SK-N-SH (cell line): ENCODE results near the gene FXYD2. TPM values are rescaled to one million over a fixed set of nuclear protein-coding genes. Genes with fewer than 3 reads are reported as not detected.

Experiments
- CTCF ChIA-PET: fragments of 300-600, 350-600 bp; formaldehyde crosslinking; extraction: SDS; loops from one replicate; lab custom pipeline; 2021; lab: Yijun Ruan, JAX
- POLR2A ChIA-PET: fragments of 350-600 bp; sonication (Branson Sonifier 250); formaldehyde crosslinking; extraction: SDS; loops from one replicate; lab custom pipeline; 2020; ENCODE audit warnings: antibody characterized with exemption, inconsistent platforms; lab: Yijun Ruan, JAX
- DNase-seq: peaks from one replicate; pipeline ENCODE4 v3.0.0; 2012
- H2AFZ ChIP-seq: fragments of 200-600 bp; sonication (generic); 2 replicates; pipeline ENCODE4 v1.8.1; 2016; ENCODE audit warnings: antibody characterized with exemption, mild to moderate bottlenecking, low read depth
- H3F3A ChIP-seq: fragments of 200-600 bp; sonication (generic); replicated peaks from 2 replicates; pipeline ENCODE3; 2016; ENCODE audit warnings: antibody characterized with exemption, mild to moderate bottlenecking; ENCODE audit not compliant: insufficient read depth
- H3K27ac ChIP-seq, 2 experiments: fragments of 200-500 bp in 1 of 2; fragments of 200-600 bp in 1 of 2; sonication (Bioruptor generic) in 1 of 2; sonication (generic), shearing (Covaris generic) in 1 of 2; 2 replicates each; pipeline versions ENCODE4 v1.5.1 to v1.6.1; 2014 to 2016; ENCODE audit warnings: low read depth in 2 of 2, inconsistent platforms in 1 of 2, low read length in 1 of 2, mild to moderate bottlenecking in 1 of 2, mixed read lengths in 1 of 2
- H3K27me3 ChIP-seq: fragments of 200-600 bp; sonication (generic), shearing (Covaris generic); 2 replicates; pipeline ENCODE4 v1.6.1; 2016; ENCODE audit warnings: mixed run types; ENCODE audit not compliant: insufficient read depth
- H3K36me3 ChIP-seq, 2 experiments: fragments of 200-500 bp in 1 of 2; fragments of 200-600 bp in 1 of 2; sonication (Bioruptor generic) in 1 of 2; sonication (generic) in 1 of 2; replicated peaks in 1 of 2; 2 replicates each; pipeline versions ENCODE3 to v1.5.1; 2014 to 2016; ENCODE audit warnings: low read length in 1 of 2, mild to moderate bottlenecking in 1 of 2; ENCODE audit not compliant: insufficient read depth in 2 of 2, control insufficient read depth in 1 of 2
- H3K4me1 ChIP-seq, 2 experiments: fragments of 200-500 bp in 1 of 2; fragments of 200-600 bp in 1 of 2; sonication (Bioruptor generic) in 1 of 2; sonication (generic), shearing (Covaris generic) in 1 of 2; 2 replicates each; pipeline versions ENCODE4 v1.5.1 to v1.6.1; 2014 to 2016; ENCODE audit warnings: low read depth in 1 of 2, low read length in 1 of 2, mixed run types in 1 of 2; ENCODE audit not compliant: insufficient read depth in 2 of 2, control insufficient read depth in 1 of 2
- H3K4me2 ChIP-seq: fragments of 200-600 bp; sonication (generic), shearing (Covaris generic); 2 replicates; pipeline ENCODE4 v1.6.1; 2017; ENCODE audit warnings: mixed run types
- H3K4me3 ChIP-seq, 2 experiments: fragments of 200-500 bp in 1 of 2; fragments of 200-600 bp in 1 of 2; sonication (Bioruptor generic) in 1 of 2; sonication (generic), shearing (Covaris generic) in 1 of 2; 2 replicates each; pipeline versions ENCODE4 v1.5.1 to v1.8.1; 2014 to 2016; ENCODE audit warnings: low read depth in 2 of 2, inconsistent platforms in 1 of 2, low read length in 1 of 2, mild to moderate bottlenecking in 1 of 2, mixed read lengths in 1 of 2, moderate library complexity in 1 of 2
- H3K79me2 ChIP-seq: fragments of 200-600 bp; sonication (generic); 2 replicates; pipeline ENCODE4 v1.8.1; 2017; ENCODE audit warnings: mild to moderate bottlenecking; ENCODE audit not compliant: insufficient read depth
- H3K9ac ChIP-seq: fragments of 200-600 bp; sonication (generic); 2 replicates; pipeline ENCODE4 v1.6.1; 2017; ENCODE audit warnings: mixed run types
- H3K9me2 ChIP-seq: fragments of 200-600 bp; sonication (generic); 2 replicates; pipeline ENCODE4 v1.6.1; 2017; ENCODE audit warnings: mixed run types
- H3K9me3 ChIP-seq: fragments of 200-600 bp; sonication (generic); 2 replicates; pipeline ENCODE4 v1.6.1; 2017; ENCODE audit warnings: mixed run types, mild to moderate bottlenecking, moderate library complexity
- H4K20me1 ChIP-seq: fragments of 200-600 bp; sonication (generic); 2 replicates; pipeline ENCODE4 v1.6.1; 2017; ENCODE audit warnings: mild to moderate bottlenecking, mixed run types; ENCODE audit not compliant: insufficient read depth
- CHD2 ChIP-seq: fragments of 150-350 bp; IDR thresholded peaks from 2 replicates; pipeline ENCODE4 v1.6.1; 2018; ENCODE audit warnings: low read length; ENCODE audit not compliant: partially characterized antibody
- EP300 ChIP-seq, 2 experiments: IDR thresholded peaks; 2 replicates each; pipeline versions ENCODE4 v1.4.0 to v1.6.1; 2012; ENCODE audit warnings: borderline replicate concordance in 1 of 2, low read depth in 1 of 2, low read length in 1 of 2
- FOXM1 ChIP-seq: IDR thresholded peaks from 2 replicates; pipeline ENCODE4 v1.4.0; 2012; ENCODE audit warnings: low read depth, mild to moderate bottlenecking
- GABPA ChIP-seq: IDR thresholded peaks from 2 replicates; pipeline ENCODE4 v1.4.0; 2012; ENCODE audit warnings: low read depth, mild to moderate bottlenecking
- MEF2A ChIP-seq: IDR thresholded peaks from 2 replicates; pipeline ENCODE4 v1.4.0; 2012; ENCODE audit warnings: low read depth, borderline replicate concordance
- MXI1 ChIP-seq: IDR thresholded peaks from 2 replicates; pipeline ENCODE4 v1.6.1; 2012; ENCODE audit warnings: mild to moderate bottlenecking, low read depth, low read length, improper control_type of control experiment
- NFIC ChIP-seq: IDR thresholded peaks from 2 replicates; pipeline ENCODE4 v1.4.0; 2012; ENCODE audit warnings: borderline replicate concordance
- NRF1 ChIP-seq: IDR thresholded peaks from 2 replicates; pipeline ENCODE4 v1.6.1; 2012; ENCODE audit warnings: low read depth, mild to moderate bottlenecking, low read length
- PBX3 ChIP-seq: IDR thresholded peaks from 2 replicates; pipeline ENCODE4; 2012
- POLR2AphosphoS5 ChIP-seq: IDR thresholded peaks from 2 replicates; pipeline ENCODE4 v1.6.1; 2012; ENCODE audit warnings: low read depth, low read length
- RAD21 ChIP-seq: IDR thresholded peaks from 2 replicates; pipeline ENCODE4 v1.6.1; 2012; ENCODE audit warnings: mild to moderate bottlenecking, low read length
- RCOR1 ChIP-seq: fragments of 150-350 bp; IDR thresholded peaks from 2 replicates; pipeline ENCODE4 v1.6.1; 2017; ENCODE audit warnings: antibody characterized with exemption, low read length
- RFX5 ChIP-seq: IDR thresholded peaks from 2 replicates; pipeline ENCODE4 v1.6.1; 2012; ENCODE audit warnings: mild to moderate bottlenecking, improper control_type of control experiment, low read length
- RXRA ChIP-seq: IDR thresholded peaks from 2 replicates; pipeline ENCODE4 v1.4.0; 2012; ENCODE audit warnings: low read depth, mild to moderate bottlenecking, borderline replicate concordance
- SIN3A ChIP-seq: IDR thresholded peaks from 2 replicates; pipeline ENCODE4 v1.6.1; 2012; ENCODE audit warnings: low read depth, mild to moderate bottlenecking, low read length, moderate library complexity, borderline replicate concordance
- SMC3 ChIP-seq: IDR thresholded peaks from 2 replicates; pipeline ENCODE4 v1.6.1; 2012; ENCODE audit warnings: low read depth, low read length, improper control_type of control experiment
- TCF12 ChIP-seq: IDR thresholded peaks from 2 replicates; pipeline ENCODE4 v1.4.0; 2012
- WGBS: methylation state at CpG from one replicate; pipeline ENCODE4 v1.1.6; 2017; ENCODE audit warnings: low lambda C conversion rate; 5-methylcytosine and 5-hydroxymethylcytosine counted together
- polyA plus RNA-seq, 3 experiments: library from polyadenylated mRNA; depleted of rRNA; stranded (reverse); fragments of >200 nt; gene quantifications; 2 replicates each; pipeline ENCODE4 v1.2.3, GENCODE V29; 2012
- TF ChIP-seq, protein P1 (sequence below): fragments of 200-600 bp; sonication (generic); IDR thresholded peaks from 2 replicates; pipeline ENCODE4 v1.6.1; 2017; ENCODE audit warnings: antibody characterized with exemption, mild to moderate bottlenecking, moderate library complexity
- TF ChIP-seq, protein P2 (sequence below): fragments of 150-350 bp; IDR thresholded peaks from 2 replicates; pipeline ENCODE4 v1.6.1; 2016; ENCODE audit warnings: mild to moderate bottlenecking, low read depth, low read length

Gene FXYD2
- polyA plus RNA-seq, 1 of the 3 experiments (the other 2 are of a cell fraction), result not detected

DNA sequence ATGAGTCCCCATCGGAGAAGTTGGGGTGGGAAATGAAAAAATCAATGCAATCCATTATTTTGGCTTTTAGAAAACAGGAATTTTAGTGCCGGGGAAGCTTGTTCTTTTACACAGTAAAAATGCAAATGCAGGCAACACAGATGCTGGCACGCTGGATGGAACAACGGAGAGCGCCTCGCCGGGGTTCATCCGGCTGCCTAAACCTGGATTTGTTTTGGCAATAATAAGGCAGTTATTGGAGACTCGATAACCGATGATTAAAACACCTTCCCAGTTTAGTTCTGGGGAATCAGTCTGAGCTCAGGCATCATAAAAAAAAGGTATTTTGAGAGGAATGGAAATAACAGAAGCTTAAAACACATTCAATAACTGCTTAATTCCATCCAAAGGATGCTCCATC lies 30.4 kb downstream of the FXYD2 start:
- WGBS, result 73% methylated on average over 10 of the region's 10 CpGs
- ChIA-PET POLR2A (no interaction called here), CTCF (interaction anchor here (0.9 to 5.6 kb wide), 7 partner anchors 10 to 368 kb away, joined by 3 to 46 read pairs (median 5); no protein-coding TSS in a partner anchor)
- Histone ChIP-seq H3K4me3 (no peak overlapping the region), H3F3A (no peaks in the 10 kb centered on the region), H3K79me2 (no peaks in the 10 kb centered on the region), H3K9ac (no peak overlapping the region), H3K4me2 (no peak overlapping the region), H4K20me1 (no peaks in the 10 kb centered on the region), H3K4me1 (peaks cover 0 to 14% of the 10 kb centered on the region in 2 experiments; a peak in 1 of 4 replicates), H2AFZ (no peak overlapping the region), H3K27me3 (peaks cover 24% of the 10 kb centered on the region), H3K36me3 (no peaks in the 10 kb centered on the region), H3K9me3 (no peaks in the 10 kb centered on the region), H3K27ac (no peak overlapping the region), H3K9me2 (no peaks in the 10 kb centered on the region)
- TF ChIP-seq NRF1 (no peak), POLR2AphosphoS5 (no peak), EP300 (IDR thresholded peaks at IDR 0.05; ENCODE audit: borderline replicate concordance in 1 of 2, low read depth in 1 of 2, low read length in 1 of 2) (no peak), SIN3A (no peak), MEF2A (no peak), RCOR1 (no peak), FOXM1 (no peak), MXI1 (no peak), RFX5 (no peak), SMC3 (no peak), GABPA (no peak), RXRA (no peak), TCF12 (no peak), NFIC (no peak), CHD2 (no peak), RAD21 (no peak), PBX3 (no peak)
- TF ChIP-seq, protein P1, sequence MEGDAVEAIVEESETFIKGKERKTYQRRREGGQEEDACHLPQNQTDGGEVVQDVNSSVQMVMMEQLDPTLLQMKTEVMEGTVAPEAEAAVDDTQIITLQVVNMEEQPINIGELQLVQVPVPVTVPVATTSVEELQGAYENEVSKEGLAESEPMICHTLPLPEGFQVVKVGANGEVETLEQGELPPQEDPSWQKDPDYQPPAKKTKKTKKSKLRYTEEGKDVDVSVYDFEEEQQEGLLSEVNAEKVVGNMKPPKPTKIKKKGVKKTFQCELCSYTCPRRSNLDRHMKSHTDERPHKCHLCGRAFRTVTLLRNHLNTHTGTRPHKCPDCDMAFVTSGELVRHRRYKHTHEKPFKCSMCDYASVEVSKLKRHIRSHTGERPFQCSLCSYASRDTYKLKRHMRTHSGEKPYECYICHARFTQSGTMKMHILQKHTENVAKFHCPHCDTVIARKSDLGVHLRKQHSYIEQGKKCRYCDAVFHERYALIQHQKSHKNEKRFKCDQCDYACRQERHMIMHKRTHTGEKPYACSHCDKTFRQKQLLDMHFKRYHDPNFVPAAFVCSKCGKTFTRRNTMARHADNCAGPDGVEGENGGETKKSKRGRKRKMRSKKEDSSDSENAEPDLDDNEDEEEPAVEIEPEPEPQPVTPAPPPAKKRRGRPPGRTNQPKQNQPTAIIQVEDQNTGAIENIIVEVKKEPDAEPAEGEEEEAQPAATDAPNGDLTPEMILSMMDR, result no peak
- TF ChIP-seq, protein P2, sequence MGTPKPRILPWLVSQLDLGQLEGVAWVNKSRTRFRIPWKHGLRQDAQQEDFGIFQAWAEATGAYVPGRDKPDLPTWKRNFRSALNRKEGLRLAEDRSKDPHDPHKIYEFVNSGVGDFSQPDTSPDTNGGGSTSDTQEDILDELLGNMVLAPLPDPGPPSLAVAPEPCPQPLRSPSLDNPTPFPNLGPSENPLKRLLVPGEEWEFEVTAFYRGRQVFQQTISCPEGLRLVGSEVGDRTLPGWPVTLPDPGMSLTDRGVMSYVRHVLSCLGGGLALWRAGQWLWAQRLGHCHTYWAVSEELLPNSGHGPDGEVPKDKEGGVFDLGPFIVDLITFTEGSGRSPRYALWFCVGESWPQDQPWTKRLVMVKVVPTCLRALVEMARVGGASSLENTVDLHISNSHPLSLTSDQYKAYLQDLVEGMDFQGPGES, result no peak
- DNase-seq, result no peak
